ENCODE data around the gene ARSB. TPM values are rescaled to one million over a fixed set of nuclear protein-coding genes. Genes with fewer than 3 reads are reported as not detected.

The ARSB gene
- total and polyA plus RNA-seq, 10 of the 15 experiments (the other 5 are each of a cell fraction or from before 2014, with no cell fraction given) = 1.2 to 8.2 (median 6.1) TPM

DNA sequence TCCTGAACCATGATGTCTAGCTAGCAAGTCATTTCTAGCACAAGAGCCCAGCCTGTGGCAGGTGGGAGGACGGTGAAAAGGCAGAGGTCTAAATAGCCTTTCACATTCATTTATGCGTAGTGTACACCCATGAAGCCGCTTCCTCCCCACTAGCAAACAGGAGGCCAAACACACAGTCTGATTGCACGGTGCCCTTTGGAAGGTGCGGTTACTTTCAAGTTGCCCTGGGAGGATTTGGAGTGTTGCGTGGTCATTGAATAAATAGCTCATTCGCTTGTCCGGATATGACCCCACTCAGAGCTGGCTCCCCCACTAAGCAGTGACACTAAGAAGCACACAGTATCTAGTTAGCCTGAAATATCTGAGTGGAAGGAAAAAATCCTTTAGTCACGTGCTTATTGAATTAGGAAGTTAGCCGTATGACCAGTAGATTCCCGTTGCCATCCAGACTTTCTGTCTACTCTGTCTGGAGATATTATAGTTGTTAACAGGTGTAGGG lies 664 bp upstream of the ARSB start (continued):
- TF ChIP-seq CHD1 (IDR thresholded peaks at IDR 0.05; ENCODE audit: low read depth, low read length) (no peak), EZH2 (IDR thresholded peaks at IDR 0.05; ENCODE audit: borderline replicate concordance, control insufficient read depth, low read depth, low read length) (no peak), EED (IDR thresholded peaks at IDR 0.05; ENCODE audit: low read depth) (peak; percentile 85), NR2F1 (conservative IDR thresholded peaks at IDR 0.05) (peak; percentile 29; the same call in 1 of the 2 replicates), CBX5 (IDR thresholded peaks at IDR 0.05; ENCODE audit: low read depth) (no peak), ZNF24 (IDR thresholded peaks at IDR 0.05) (no peak), FOXM1 (IDR thresholded peaks at IDR 0.05; ENCODE audit: low read depth, low read length) (peak; percentile 83), MTA3 (IDR thresholded peaks at IDR 0.05; ENCODE audit: borderline replicate concordance, low read length) (peak; percentile 84; the same call in 1 of the 2 replicates), RB1 (IDR thresholded peaks at IDR 0.05; ENCODE audit: borderline replicate concordance) (no peak), TBL1XR1 (IDR thresholded peaks at IDR 0.05; ENCODE audit: low read depth, low read length) (no peak), NFYA (IDR thresholded peaks at IDR 0.05; ENCODE audit: borderline replicate concordance, low read depth, low read length) (no peak), FOXK2 (IDR thresholded peaks at IDR 0.05) (no peak), NBN (IDR thresholded peaks at IDR 0.05) (peak; percentile 64; the same call in 1 of the 2 replicates), RELA (IDR thresholded peaks at IDR 0.05; ENCODE audit: borderline replicate concordance, partially characterized antibody) (no peak), TARDBP (IDR thresholded peaks at IDR 0.05; ENCODE audit: borderline replicate concordance) (no peak), PML (IDR thresholded peaks at IDR 0.05; ENCODE audit: low read length) (peak; percentile 84; the same call in 1 of the 2 replicates), IKZF1 (conservative IDR thresholded peaks at IDR 0.05) (peak; percentile 44), SIN3A (IDR thresholded peaks at IDR 0.05; ENCODE audit: low read depth, low read length) (no peak), ZNF207 (IDR thresholded peaks at IDR 0.05; ENCODE audit: borderline replicate concordance) (no peak), IKZF2 (IDR thresholded peaks at IDR 0.05) (peak in 1 of 2 experiments; percentile 65), SUPT20H (IDR thresholded peaks at IDR 0.05; ENCODE audit: borderline replicate concordance, control insufficient read depth, low read depth, low read length) (no peak), MYB (IDR thresholded peaks at IDR 0.05; ENCODE audit: borderline replicate concordance, low read depth, low read length) (no peak), STAT3 (IDR thresholded peaks at IDR 0.05; ENCODE audit: low read depth, low read length) (no peak), PAX8 (IDR thresholded peaks at IDR 0.05) (no peak)
- TF ChIP-seq, protein P1, sequence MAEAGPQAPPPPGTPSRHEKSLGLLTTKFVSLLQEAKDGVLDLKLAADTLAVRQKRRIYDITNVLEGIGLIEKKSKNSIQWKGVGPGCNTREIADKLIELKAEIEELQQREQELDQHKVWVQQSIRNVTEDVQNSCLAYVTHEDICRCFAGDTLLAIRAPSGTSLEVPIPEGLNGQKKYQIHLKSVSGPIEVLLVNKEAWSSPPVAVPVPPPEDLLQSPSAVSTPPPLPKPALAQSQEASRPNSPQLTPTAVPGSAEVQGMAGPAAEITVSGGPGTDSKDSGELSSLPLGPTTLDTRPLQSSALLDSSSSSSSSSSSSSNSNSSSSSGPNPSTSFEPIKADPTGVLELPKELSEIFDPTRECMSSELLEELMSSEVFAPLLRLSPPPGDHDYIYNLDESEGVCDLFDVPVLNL (IDR thresholded peaks at IDR 0.05; ENCODE audit: low read depth, low read length) = no peak
- TF ChIP-seq, protein P2, sequence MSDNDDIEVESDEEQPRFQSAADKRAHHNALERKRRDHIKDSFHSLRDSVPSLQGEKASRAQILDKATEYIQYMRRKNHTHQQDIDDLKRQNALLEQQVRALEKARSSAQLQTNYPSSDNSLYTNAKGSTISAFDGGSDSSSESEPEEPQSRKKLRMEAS (IDR thresholded peaks at IDR 0.05; ENCODE audit: low read depth, low read length) = no peak
- TF ChIP-seq, protein P3, sequence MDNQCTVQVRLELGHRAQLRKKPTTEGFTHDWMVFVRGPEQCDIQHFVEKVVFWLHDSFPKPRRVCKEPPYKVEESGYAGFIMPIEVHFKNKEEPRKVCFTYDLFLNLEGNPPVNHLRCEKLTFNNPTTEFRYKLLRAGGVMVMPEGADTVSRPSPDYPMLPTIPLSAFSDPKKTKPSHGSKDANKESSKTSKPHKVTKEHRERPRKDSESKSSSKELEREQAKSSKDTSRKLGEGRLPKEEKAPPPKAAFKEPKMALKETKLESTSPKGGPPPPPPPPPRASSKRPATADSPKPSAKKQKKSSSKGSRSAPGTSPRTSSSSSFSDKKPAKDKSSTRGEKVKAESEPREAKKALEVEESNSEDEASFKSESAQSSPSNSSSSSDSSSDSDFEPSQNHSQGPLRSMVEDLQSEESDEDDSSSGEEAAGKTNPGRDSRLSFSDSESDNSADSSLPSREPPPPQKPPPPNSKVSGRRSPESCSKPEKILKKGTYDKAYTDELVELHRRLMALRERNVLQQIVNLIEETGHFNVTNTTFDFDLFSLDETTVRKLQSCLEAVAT (IDR thresholded peaks at IDR 0.05) = no peak
- TF ChIP-seq, protein P4, sequence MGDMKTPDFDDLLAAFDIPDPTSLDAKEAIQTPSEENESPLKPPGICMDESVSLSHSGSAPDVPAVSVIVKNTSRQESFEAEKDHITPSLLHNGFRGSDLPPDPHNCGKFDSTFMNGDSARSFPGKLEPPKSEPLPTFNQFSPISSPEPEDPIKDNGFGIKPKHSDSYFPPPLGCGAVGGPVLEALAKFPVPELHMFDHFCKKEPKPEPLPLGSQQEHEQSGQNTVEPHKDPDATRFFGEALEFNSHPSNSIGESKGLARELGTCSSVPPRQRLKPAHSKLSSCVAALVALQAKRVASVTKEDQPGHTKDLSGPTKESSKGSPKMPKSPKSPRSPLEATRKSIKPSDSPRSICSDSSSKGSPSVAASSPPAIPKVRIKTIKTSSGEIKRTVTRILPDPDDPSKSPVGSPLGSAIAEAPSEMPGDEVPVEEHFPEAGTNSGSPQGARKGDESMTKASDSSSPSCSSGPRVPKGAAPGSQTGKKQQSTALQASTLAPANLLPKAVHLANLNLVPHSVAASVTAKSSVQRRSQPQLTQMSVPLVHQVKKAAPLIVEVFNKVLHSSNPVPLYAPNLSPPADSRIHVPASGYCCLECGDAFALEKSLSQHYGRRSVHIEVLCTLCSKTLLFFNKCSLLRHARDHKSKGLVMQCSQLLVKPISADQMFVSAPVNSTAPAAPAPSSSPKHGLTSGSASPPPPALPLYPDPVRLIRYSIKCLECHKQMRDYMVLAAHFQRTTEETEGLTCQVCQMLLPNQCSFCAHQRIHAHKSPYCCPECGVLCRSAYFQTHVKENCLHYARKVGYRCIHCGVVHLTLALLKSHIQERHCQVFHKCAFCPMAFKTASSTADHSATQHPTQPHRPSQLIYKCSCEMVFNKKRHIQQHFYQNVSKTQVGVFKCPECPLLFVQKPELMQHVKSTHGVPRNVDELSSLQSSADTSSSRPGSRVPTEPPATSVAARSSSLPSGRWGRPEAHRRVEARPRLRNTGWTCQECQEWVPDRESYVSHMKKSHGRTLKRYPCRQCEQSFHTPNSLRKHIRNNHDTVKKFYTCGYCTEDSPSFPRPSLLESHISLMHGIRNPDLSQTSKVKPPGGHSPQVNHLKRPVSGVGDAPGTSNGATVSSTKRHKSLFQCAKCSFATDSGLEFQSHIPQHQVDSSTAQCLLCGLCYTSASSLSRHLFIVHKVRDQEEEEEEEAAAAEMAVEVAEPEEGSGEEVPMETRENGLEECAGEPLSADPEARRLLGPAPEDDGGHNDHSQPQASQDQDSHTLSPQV (IDR thresholded peaks at IDR 0.05) = no peak

All from GM12878 (cell line).